Uterus (tissue), 4 donors: ENCODE data around the gene RBM12. TPM values are rescaled to one million over a fixed set of nuclear protein-coding genes. Genes with fewer than 3 reads are reported as not detected.

Experiments
- DNase-seq, 2 donors: peaks; one replicate each; pipeline ENCODE4 v3.0.0-alpha.2; 2019 to 2020
- H3K27ac ChIP-seq, 2 donors: fragments of 200-600 bp; sonication (generic); 1 replicate in 1 of 2; 2 replicates in 1 of 2; pipeline ENCODE4 v1.5.1; 2016 to 2018
- H3K27me3 ChIP-seq, 2 donors: fragments of 200-600 bp; sonication (generic); one replicate each; pipeline ENCODE4 v1.5.1; 2018 to 2019; ENCODE audit warnings: control low read depth in 1 of 2
- H3K36me3 ChIP-seq, 2 donors: fragments of 200-600 bp; sonication (generic); one replicate each; pipeline ENCODE4 v1.5.1; 2019; ENCODE audit warnings: control low read depth in 1 of 2
- H3K4me1 ChIP-seq, 2 donors: fragments of 200-600 bp; sonication (generic); one replicate each; pipeline ENCODE4 v1.5.1; 2018 to 2019; ENCODE audit warnings: control low read depth in 1 of 2
- H3K4me3 ChIP-seq, 2 donors: fragments of 200-600 bp; sonication (generic); 1 replicate in 1 of 2; 2 replicates in 1 of 2; pipeline ENCODE4 v1.5.1; 2018 to 2019; ENCODE audit warnings: mild to moderate bottlenecking in 1 of 2
- H3K9me3 ChIP-seq, 2 donors: fragments of 200-600 bp; sonication (generic); one replicate each; pipeline ENCODE4 v1.5.1; 2019; ENCODE audit warnings: control low read depth in 1 of 2
- CTCF ChIP-seq, 4 experiments: fragments of 200-600 bp in 2 of 4; fragments of 450-650 bp in 2 of 4; sonication (generic) in 2 of 4; IDR thresholded peaks; one replicate each; pipeline ENCODE4 v1.5.1; 2016 to 2019; ENCODE audit warnings: antibody characterized with exemption in 4 of 4, mild to moderate bottlenecking in 2 of 4, moderate library complexity in 1 of 4
- POLR2A ChIP-seq, 2 donors: fragments of 450-650 bp; IDR thresholded peaks; one replicate each; pipeline ENCODE4 v1.6.1; 2016; ENCODE audit warnings: antibody characterized with exemption in 2 of 2, mild to moderate bottlenecking in 1 of 2, moderate library complexity in 1 of 2
- intact Hi-C: fragments of 100-400 bp; cut with DNase I; formaldehyde crosslinking; loops from one replicate; pipeline ENCODE4 v1.15.1; 2023; ENCODE audit warnings: low total_unique reads
- total RNA-seq, 4 donors: library from RNA; depleted of rRNA in 3 of 4; stranded (reverse); fragments of >200 nt in 3 of 4; gene quantifications; one replicate each; pipeline versions ENCODE4 v1.1.0 to v1.2.4, GENCODE V29; 2014 to 2023
- donor health status: DM: yes; HTN: yes; CAD: no.

The RBM12 gene
- total RNA-seq, 4 donors from 2014 or later, result 9.5 to 105 (median 54.4) TPM

DNA sequence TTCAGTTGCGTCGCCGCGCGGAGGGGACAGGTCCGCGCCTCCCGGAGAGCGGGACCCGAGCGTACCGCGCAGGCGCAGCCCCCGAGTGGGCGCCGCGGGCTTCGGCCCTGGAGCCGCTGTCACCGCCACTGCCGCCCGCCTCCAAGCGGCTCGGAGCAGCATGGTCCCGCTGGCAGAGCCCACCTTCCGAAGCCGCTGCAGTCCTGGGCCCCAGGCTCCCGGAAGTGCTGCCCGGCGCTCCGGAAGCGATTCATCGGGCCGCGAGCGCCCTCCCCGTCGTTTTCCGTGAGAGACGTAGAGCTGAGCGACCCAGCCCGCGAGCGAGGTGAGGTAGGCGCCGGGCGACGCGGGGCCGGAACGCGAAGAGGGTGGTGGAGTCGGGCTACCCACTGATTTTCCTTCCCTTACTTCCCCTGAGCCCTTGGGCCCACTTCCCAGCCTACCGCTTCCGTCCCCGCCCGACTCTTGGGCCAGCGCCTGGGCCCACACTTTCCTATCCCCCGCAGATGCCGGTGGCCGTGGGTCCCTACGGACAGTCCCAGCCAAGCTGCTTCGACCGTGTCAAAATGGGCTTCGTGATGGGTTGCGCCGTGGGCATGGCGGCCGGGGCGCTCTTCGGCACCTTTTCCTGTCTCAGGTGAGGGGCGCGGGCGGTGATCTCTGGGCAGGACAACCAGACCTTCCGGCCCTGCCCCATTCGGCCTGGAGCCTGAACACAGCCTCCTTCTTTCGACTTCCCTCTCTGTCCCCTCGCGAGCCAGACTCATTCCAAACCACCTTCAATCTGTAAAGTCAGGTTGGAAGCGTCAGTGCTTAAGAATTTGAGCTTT, 34.6 kb upstream of the RBM12 start, which contains the start of the genes NFS1 and ROMO1:
TSS of gene NFS1 (minus strand) at position 226 of the 830 bp plus-strand sequence. CDS start at position 162, 64 bp downstream.
TSS of gene ROMO1 (plus strand) at position 279 of the 830 bp plus-strand sequence. CDS start at position 507, 228 bp downstream.
- H3K36me3 ChIP-seq, result no peaks in the 10 kb centered on the region
- intact Hi-C loops, result no loop called here
- no peaks in the 10 kb centered on the region for H3K27me3 ChIP-seq
- peaks cover 0 to 14% of the 10 kb centered on the region in 2 donors for H3K4me1 ChIP-seq
- no peaks in the 10 kb centered on the region for H3K9me3 ChIP-seq
- peak within 1 kb of the TSS; percentile 82 to 91 for H3K27ac ChIP-seq
- H3K4me3 ChIP-seq, result peak within 1 kb of the TSS; percentile 78 to 94
- DNase-seq, result peak; percentile 81 to 86
- TF ChIP-seq POLR2A (IDR thresholded peaks at IDR 0.05), result peak; percentile 36 to 68
- TF ChIP-seq CTCF (IDR thresholded peaks at IDR 0.05), result peak; percentile 21 to 52 (median 36)

GRCh38 chr20:35698298-35699126, 33.8 kb upstream of the RBM12 start:
- H3K4me1 ChIP-seq, result peaks cover 0 to 14% of the 10 kb centered on the region in 2 donors
- H3K36me3 ChIP-seq, result no peaks in the 10 kb centered on the region
- no peak for DNase-seq
- H3K9me3 ChIP-seq, result no peaks in the 10 kb centered on the region
- H3K4me3 ChIP-seq, result peak overlapping the region; percentile 78 to 94
- peak overlapping the region; percentile 82 to 91 for H3K27ac ChIP-seq
- H3K27me3 ChIP-seq, result no peaks in the 10 kb centered on the region
- intact Hi-C loops, result no loop called here
- no peak for TF ChIP-seq POLR2A (IDR thresholded peaks at IDR 0.05)
- no peak for TF ChIP-seq CTCF (IDR thresholded peaks at IDR 0.05)

- intact Hi-C loops, result no loop called here
- H3K4me1 ChIP-seq, result peaks cover 0 to 14% of the 10 kb centered on the region in 2 donors
- no peaks in the 10 kb centered on the region for H3K27me3 ChIP-seq
- no peaks in the 10 kb centered on the region for H3K36me3 ChIP-seq
- DNase-seq, result no peak
- H3K27ac ChIP-seq, result peak overlapping the region in 1 of 2 donors; percentile 82
- no peak for TF ChIP-seq POLR2A (IDR thresholded peaks at IDR 0.05)
- TF ChIP-seq CTCF (IDR thresholded peaks at IDR 0.05), result no peak
- no peaks in the 10 kb centered on the region for H3K9me3 ChIP-seq
- H3K4me3 ChIP-seq, result peak overlapping the region in 1 of 2 donors; percentile 94
Observed at GRCh38 chr20:35697696-35698297, 33.1 kb upstream of the RBM12 start.

DNA sequence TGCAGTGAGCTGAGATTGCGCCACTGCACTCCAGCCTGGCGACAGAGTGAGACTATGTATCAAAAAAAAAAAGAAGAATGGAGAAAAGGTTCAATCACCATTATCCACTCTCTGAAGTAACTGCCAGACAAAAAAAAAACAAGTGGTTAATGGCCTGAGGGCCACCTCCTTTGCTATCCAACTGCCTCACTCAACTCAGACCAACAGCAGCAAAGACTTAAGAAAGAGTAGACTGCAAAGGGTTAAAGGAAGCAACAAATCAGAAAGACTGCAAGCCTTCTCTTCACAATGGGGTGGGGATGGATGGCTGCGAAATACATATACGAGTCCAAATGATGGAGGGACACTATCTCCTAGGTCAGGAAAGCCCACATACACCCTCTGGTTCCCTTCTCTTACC, 31.3 kb upstream of the RBM12 start:
- Histone ChIP-seq H3K36me3 (no peaks in the 10 kb centered on the region), H3K9me3 (no peaks in the 10 kb centered on the region), H3K27ac (no peak overlapping the region), H3K27me3 (no peaks in the 10 kb centered on the region), H3K4me1 (peaks cover 0 to 14% of the 10 kb centered on the region in 2 donors), H3K4me3 (no peak overlapping the region)
- intact Hi-C loops, result no loop called here
- TF ChIP-seq CTCF (IDR thresholded peaks at IDR 0.05), result no peak
- no peak for TF ChIP-seq POLR2A (IDR thresholded peaks at IDR 0.05)
- no peak for DNase-seq
